GM19467 (cell line): ENCODE results near the gene CYP4F3.
"Not testable (repeated sequence)": the region's sequence is repeated elsewhere in the genome, so short reads cannot be mapped to it uniquely, and the experiment has no call there.

Experiments
- ATAC-seq: cut with Tn5 transposase; IDR thresholded peaks from one replicate; pipeline ENCODE4 v1.9.1; 2021; ENCODE audit warnings: mild to moderate bottlenecking, moderate library complexity; ENCODE audit not compliant: unreplicated experiment

Gene CYP4F3

GRCh38 chr19:15629003-15629880 is 11.5 kb upstream of the CYP4F3 start:
- no peak for ATAC-seq

GRCh38 chr19:15631817-15632216 is 8.9 kb upstream of the CYP4F3 start:
- ATAC-seq, result no peak

GRCh38 chr19:15633082-15633835 is 7.4 kb upstream of the CYP4F3 start:
- no peak for ATAC-seq

- no peak for ATAC-seq
Observed at GRCh38 chr19:15634105-15634504, 6.6 kb upstream of the CYP4F3 start.

- no peak for ATAC-seq
Observed at GRCh38 chr19:15635016-15635805, 5.5 kb upstream of the CYP4F3 start.

- no peak for ATAC-seq
Observed at GRCh38 chr19:15636026-15636425, 4.7 kb upstream of the CYP4F3 start.

GRCh38 chr19:15639596-15639995 is 1.1 kb upstream of the CYP4F3 start:
- no peak for ATAC-seq

GRCh38 chr19:15640904-15641597 is 354 bp downstream of the CYP4F3 start:
- no peak for ATAC-seq

GRCh38 chr19:15641901-15642491 is 1.3 kb downstream of the CYP4F3 start:
- no peak for ATAC-seq

GRCh38 chr19:15642807-15643206 is 2.1 kb downstream of the CYP4F3 start:
- ATAC-seq, result no peak

- ATAC-seq, result no peak
Observed at GRCh38 chr19:15643387-15643786, 2.7 kb downstream of the CYP4F3 start.

- no peak for ATAC-seq
Observed at GRCh38 chr19:15644066-15644741, 3.5 kb downstream of the CYP4F3 start.

- ATAC-seq, result no peak
Observed at GRCh38 chr19:15644816-15645215, 4.1 kb downstream of the CYP4F3 start.

GRCh38 chr19:15649526-15649925 is 8.8 kb downstream of the CYP4F3 start:
- no peak for ATAC-seq

GRCh38 chr19:15650123-15650522 is 9.4 kb downstream of the CYP4F3 start:
- ATAC-seq, result not testable (repeated sequence)

- no peak for ATAC-seq
Observed at GRCh38 chr19:15651791-15652190, 11.1 kb downstream of the CYP4F3 start.

GRCh38 chr19:15652559-15653278 is 12.0 kb downstream of the CYP4F3 start:
- ATAC-seq, result no peak

GRCh38 chr19:15656467-15656866 is 15.8 kb downstream of the CYP4F3 start:
- no peak for ATAC-seq

- ATAC-seq, result no peak
Observed at GRCh38 chr19:15663247-15663646, 22.6 kb downstream of the CYP4F3 start.
